GM23338 (cell line): ENCODE measurements around the gene GPATCH3. TPM values are rescaled to one million over a fixed set of nuclear protein-coding genes. Genes with fewer than 3 reads are reported as not detected.

ENCODE experiments used
- ATAC-seq: fragments of 200-7000 bp; cut with Tn5 transposase; 3 replicates; pipeline ENCODE4 v1.9.1; 2020
- DNase-seq: peaks from one replicate; pipeline ENCODE4 v3.0.0-alpha.2; 2015; ENCODE audit warnings: low spot score
- H2AFZ ChIP-seq: fragments of 200-600 bp; sonication (generic); 2 replicates; pipeline ENCODE4 v1.8.0; 2016; ENCODE audit warnings: antibody characterized with exemption, mild to moderate bottlenecking, moderate library complexity
- H3F3A ChIP-seq: fragments of 200-600 bp; sonication (generic); replicated peaks from 2 replicates; pipeline ENCODE4 v1.8.0; 2017; ENCODE audit warnings: antibody characterized with exemption, mixed run types, low read depth
- H3K27ac ChIP-seq: fragments of 200-600 bp; sonication (generic); 2 replicates; pipeline ENCODE4 v1.6.1; 2016; ENCODE audit warnings: low read depth
- H3K27me3 ChIP-seq: fragments of 200-600 bp; sonication (generic); 2 replicates; pipeline ENCODE4 v1.8.0; 2016; ENCODE audit warnings: mild to moderate bottlenecking, mixed run types, moderate library complexity; ENCODE audit not compliant: insufficient read depth
- H3K36me3 ChIP-seq: fragments of 200-600 bp; sonication (generic); 2 replicates; pipeline ENCODE4 v1.8.0; 2016; ENCODE audit warnings: mild to moderate bottlenecking; ENCODE audit not compliant: insufficient read depth
- H3K4me1 ChIP-seq: fragments of 200-600 bp; sonication (generic); 2 replicates; pipeline ENCODE4 v1.8.0; 2016; ENCODE audit warnings: mild to moderate bottlenecking, moderate library complexity; ENCODE audit not compliant: insufficient read depth
- H3K4me2 ChIP-seq: fragments of 200-600 bp; sonication (generic); 2 replicates; pipeline ENCODE4 v1.7.1; 2017; ENCODE audit warnings: mixed run types
- H3K4me3 ChIP-seq: fragments of 200-600 bp; sonication (generic); 2 replicates; pipeline ENCODE4 v1.6.1; 2016; ENCODE audit warnings: mixed run types
- H3K79me2 ChIP-seq: fragments of 200-600 bp; sonication (generic); replicated peaks from 2 replicates; pipeline ENCODE4 v1.8.0; 2017; ENCODE audit warnings: mild to moderate bottlenecking; ENCODE audit not compliant: insufficient read depth
- H3K9me2 ChIP-seq: fragments of 200-600 bp; sonication (generic); 2 replicates; pipeline ENCODE4 v1.8.0; 2017; ENCODE audit not compliant: insufficient read depth
- H4K20me1 ChIP-seq: fragments of 200-600 bp; sonication (generic); replicated peaks from 2 replicates; pipeline ENCODE4 v1.8.0; 2017; ENCODE audit warnings: mild to moderate bottlenecking; ENCODE audit not compliant: insufficient read depth
- H3K27ac Mint-ChIP-seq: 2 replicates; pipeline ENCODE4 v1.8.0; 2020; ENCODE audit warnings: inconsistent platforms, mild to moderate bottlenecking, moderate library complexity, mixed read lengths
- H3K27me3 Mint-ChIP-seq: 3 replicates; pipeline ENCODE4 v1.8.0; 2022; ENCODE audit warnings: low read depth, mild to moderate bottlenecking, moderate library complexity, mixed read lengths, inconsistent platforms; ENCODE audit not compliant: insufficient read depth, poor library complexity
- H3K36me3 Mint-ChIP-seq: 3 replicates; pipeline ENCODE4 v1.8.0; 2021; ENCODE audit warnings: low read depth, mild to moderate bottlenecking, inconsistent platforms, moderate library complexity, mixed read lengths
- H3K4me1 Mint-ChIP-seq: 3 replicates; pipeline ENCODE4 v1.8.0; 2020; ENCODE audit warnings: mild to moderate bottlenecking, inconsistent platforms, mixed read lengths
- H3K4me3 Mint-ChIP-seq: 3 replicates; pipeline ENCODE4 v1.8.0; 2021; ENCODE audit warnings: moderate library complexity, mild to moderate bottlenecking, inconsistent platforms, mixed read lengths
- H3K9me3 Mint-ChIP-seq: 3 replicates; pipeline ENCODE4 v1.8.0; 2020; ENCODE audit warnings: moderate library complexity, mild to moderate bottlenecking, inconsistent platforms, mixed read lengths
- CREB1 ChIP-seq: fragments of 250-450 bp; sonication (Bioruptor Pico); IDR thresholded peaks from 2 replicates; pipeline ENCODE4 v1.5.0; 2020; ENCODE audit warnings: low read depth, mild to moderate bottlenecking, moderate library complexity
- ETS1 ChIP-seq: IDR thresholded peaks from 2 replicates; pipeline ENCODE4 v1.6.1; 2016; ENCODE audit warnings: antibody characterized with exemption
- EZH2 ChIP-seq: fragments of 200-600 bp; sonication (generic); IDR thresholded peaks from one replicate; pipeline ENCODE4 v1.8.0; 2017; ENCODE audit warnings: antibody characterized with exemption, mild to moderate bottlenecking, low read depth; ENCODE audit not compliant: unreplicated experiment
- NANOG ChIP-seq: IDR thresholded peaks from 2 replicates; pipeline ENCODE4 v1.6.1; 2016; ENCODE audit warnings: antibody characterized with exemption, borderline replicate concordance
- POLR2AphosphoS5 ChIP-seq: IDR thresholded peaks from 2 replicates; pipeline ENCODE4 v1.6.1; 2016; ENCODE audit warnings: antibody characterized with exemption, low read depth
- ZNF114 ChIP-seq: fragments of 250-450 bp; sonication (Bioruptor Pico); IDR thresholded peaks from 2 replicates; pipeline ENCODE4 v1.5.0; 2020; ENCODE audit warnings: mild to moderate bottlenecking, moderate library complexity
- polyA plus RNA-seq: library from polyadenylated mRNA; unstranded; fragments of >200 nt; fragmentation: Nextera tagmentation; extraction: Ambion mirVana; gene quantifications from 2 replicates; pipeline ENCODE4 v1.2.1, GENCODE V29; 2016
- total RNA-seq: library from RNA; depleted of rRNA; stranded (reverse); fragments of >200 nt; shearing (Covaris generic); gene quantifications from 2 replicates; pipeline ENCODE4 v1.2.3, GENCODE V29; 2014
- TF ChIP-seq, protein P1 (sequence below), 2 experiments: fragments of 200-600 bp in 1 of 2; sonication (generic) in 1 of 2; conservative IDR thresholded peaks; 2 replicates each; pipeline versions ENCODE4 v1.5.1 to v1.6.1; 2016 to 2017; ENCODE audit warnings: antibody characterized with exemption in 2 of 2, low read depth in 2 of 2, mild to moderate bottlenecking in 2 of 2, moderate library complexity in 1 of 2

Gene GPATCH3
- total and polyA plus RNA-seq, 2 experiments from 2014 or later: 10.5 to 13.0 TPM

GRCh38 chr1:26889551-26890466, 10.5 kb downstream of the GPATCH3 start, which contains the start of gene GPN2:
GPN2 (minus strand) TSS chr1:26890283; CDS start chr1:26890096, 187 bp downstream.
- H3K4me2 ChIP-seq: peak within 1 kb of the TSS; percentile 94
- H3K4me3 ChIP-seq: peak within 1 kb of the TSS; percentile 91
- H3K4me1 Mint-ChIP-seq: peaks cover 5% of the 10 kb centered on the region; the same call in 2 of the 3 replicates
- peak; percentile 86 for DNase-seq
- peak within 1 kb of the TSS; percentile 95 for H2AFZ ChIP-seq
- no peaks in the 10 kb centered on the region for H3K9me3 Mint-ChIP-seq
- peak within 1 kb of the TSS; percentile 84 for H3K27ac ChIP-seq
- peak within 1 kb of the TSS; percentile 92 for H3K4me3 Mint-ChIP-seq
- H3K27me3 ChIP-seq: no peaks in the 10 kb centered on the region
- no peaks in the 10 kb centered on the region for H3K9me2 ChIP-seq
- peaks cover 61% of the 10 kb centered on the region for H3K36me3 Mint-ChIP-seq
- H3F3A ChIP-seq: peaks cover 26% of the 10 kb centered on the region
- peaks cover 10% of the 10 kb centered on the region for H3K79me2 ChIP-seq
- 0 out of 2 replicates have a peak, but pooled peaks cover 6% of the 10 kb centered on the region for H4K20me1 ChIP-seq
- peak within 1 kb of the TSS; percentile 92 for H3K27ac Mint-ChIP-seq
- TF ChIP-seq CREB1 (CRISPR knock-in tag) (peak; percentile 56; the same call in 1 of the 2 replicates), POLR2AphosphoS5 (peak; percentile 95), ETS1 (peak; percentile 43; the same call in 1 of the 2 replicates), EZH2 (no peak)
- peaks cover 12% of the 10 kb centered on the region for H3K27me3 Mint-ChIP-seq
- peaks cover 33% of the 10 kb centered on the region for H3K36me3 ChIP-seq
- no peaks in the 10 kb centered on the region for H3K4me1 ChIP-seq
- peak; percentile 94 for ATAC-seq

- Histone ChIP-seq H3K36me3 (peaks cover 41% of the 10 kb centered on the region), H3K4me1 (no peaks in the 10 kb centered on the region), H3K4me3 (no peak overlapping the region), H3F3A (peaks cover 26% of the 10 kb centered on the region), H3K27ac (no peak overlapping the region), H3K79me2 (peaks cover 10% of the 10 kb centered on the region), H3K27me3 (no peaks in the 10 kb centered on the region), H2AFZ (no peak overlapping the region), H3K9me2 (no peaks in the 10 kb centered on the region), H4K20me1 (0 out of 2 replicates have a peak, but pooled peaks cover 6% of the 10 kb centered on the region), H3K4me2 (no peak overlapping the region)
- H3K36me3 Mint-ChIP-seq: peaks cover 64% of the 10 kb centered on the region
- peak overlapping the region; percentile 92 for H3K4me3 Mint-ChIP-seq
- DNase-seq (no peak), ATAC-seq (no peak)
- peaks cover 12% of the 10 kb centered on the region for H3K27me3 Mint-ChIP-seq
- H3K27ac Mint-ChIP-seq: no peak overlapping the region
- no peaks in the 10 kb centered on the region for H3K9me3 Mint-ChIP-seq
- peaks cover 5% of the 10 kb centered on the region; the same call in 2 of the 3 replicates for H3K4me1 Mint-ChIP-seq
- TF ChIP-seq NANOG (no peak), EZH2 (no peak), ZNF114 (CRISPR knock-in tag) (no peak)
Measured at GRCh38 chr1:26888231-26888630, 12.0 kb downstream of the GPATCH3 start.

DNA sequence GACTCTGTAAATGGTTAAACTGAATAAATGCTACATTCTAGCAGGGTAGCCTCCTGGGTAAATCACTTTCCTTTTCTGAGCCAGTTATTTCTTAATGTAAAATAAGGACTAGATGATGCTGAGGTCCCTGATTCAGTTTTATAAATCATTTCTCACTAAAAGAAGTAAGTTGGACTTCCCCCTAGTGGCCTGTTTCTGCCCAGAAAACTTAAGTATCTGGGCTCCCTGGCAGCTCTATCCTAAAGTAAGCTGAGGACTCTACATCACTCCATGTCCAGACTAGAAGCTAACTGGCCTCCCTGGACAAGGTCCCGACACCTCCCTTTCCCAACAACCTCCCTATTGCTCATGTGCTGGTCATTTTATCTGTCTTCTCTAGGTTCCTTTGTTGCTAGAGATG, 13.1 kb downstream of the GPATCH3 start:
- Histone ChIP-seq H3K4me2 (no peak overlapping the region), H3K27ac (no peak overlapping the region), H3K36me3 (peaks cover 40% of the 10 kb centered on the region), H3F3A (peaks cover 26% of the 10 kb centered on the region), H3K27me3 (no peaks in the 10 kb centered on the region), H3K4me1 (no peaks in the 10 kb centered on the region), H4K20me1 (0 out of 2 replicates have a peak, but pooled peaks cover 6% of the 10 kb centered on the region), H2AFZ (no peak overlapping the region), H3K4me3 (no peak overlapping the region), H3K79me2 (peaks cover 10% of the 10 kb centered on the region), H3K9me2 (no peaks in the 10 kb centered on the region)
- H3K4me3 Mint-ChIP-seq: peak overlapping the region; percentile 32; the same call in 1 of the 3 replicates
- peaks cover 5% of the 10 kb centered on the region; the same call in 2 of the 3 replicates for H3K4me1 Mint-ChIP-seq
- peaks cover 9% of the 10 kb centered on the region for H3K27me3 Mint-ChIP-seq
- peaks cover 63% of the 10 kb centered on the region for H3K36me3 Mint-ChIP-seq
- no peak for ATAC-seq
- peak; percentile 66 for DNase-seq
- H3K9me3 Mint-ChIP-seq: no peaks in the 10 kb centered on the region
- TF ChIP-seq, protein P1, sequence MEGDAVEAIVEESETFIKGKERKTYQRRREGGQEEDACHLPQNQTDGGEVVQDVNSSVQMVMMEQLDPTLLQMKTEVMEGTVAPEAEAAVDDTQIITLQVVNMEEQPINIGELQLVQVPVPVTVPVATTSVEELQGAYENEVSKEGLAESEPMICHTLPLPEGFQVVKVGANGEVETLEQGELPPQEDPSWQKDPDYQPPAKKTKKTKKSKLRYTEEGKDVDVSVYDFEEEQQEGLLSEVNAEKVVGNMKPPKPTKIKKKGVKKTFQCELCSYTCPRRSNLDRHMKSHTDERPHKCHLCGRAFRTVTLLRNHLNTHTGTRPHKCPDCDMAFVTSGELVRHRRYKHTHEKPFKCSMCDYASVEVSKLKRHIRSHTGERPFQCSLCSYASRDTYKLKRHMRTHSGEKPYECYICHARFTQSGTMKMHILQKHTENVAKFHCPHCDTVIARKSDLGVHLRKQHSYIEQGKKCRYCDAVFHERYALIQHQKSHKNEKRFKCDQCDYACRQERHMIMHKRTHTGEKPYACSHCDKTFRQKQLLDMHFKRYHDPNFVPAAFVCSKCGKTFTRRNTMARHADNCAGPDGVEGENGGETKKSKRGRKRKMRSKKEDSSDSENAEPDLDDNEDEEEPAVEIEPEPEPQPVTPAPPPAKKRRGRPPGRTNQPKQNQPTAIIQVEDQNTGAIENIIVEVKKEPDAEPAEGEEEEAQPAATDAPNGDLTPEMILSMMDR (conservative IDR thresholded peaks at IDR 0.05; ENCODE audit: low read depth in 2 of 2): peak; percentile 32 to 59
- no peak for TF ChIP-seq EZH2
- no peak overlapping the region for H3K27ac Mint-ChIP-seq
